ENCODE measurements around the gene CELF1.

CELF1 gene

DNA sequence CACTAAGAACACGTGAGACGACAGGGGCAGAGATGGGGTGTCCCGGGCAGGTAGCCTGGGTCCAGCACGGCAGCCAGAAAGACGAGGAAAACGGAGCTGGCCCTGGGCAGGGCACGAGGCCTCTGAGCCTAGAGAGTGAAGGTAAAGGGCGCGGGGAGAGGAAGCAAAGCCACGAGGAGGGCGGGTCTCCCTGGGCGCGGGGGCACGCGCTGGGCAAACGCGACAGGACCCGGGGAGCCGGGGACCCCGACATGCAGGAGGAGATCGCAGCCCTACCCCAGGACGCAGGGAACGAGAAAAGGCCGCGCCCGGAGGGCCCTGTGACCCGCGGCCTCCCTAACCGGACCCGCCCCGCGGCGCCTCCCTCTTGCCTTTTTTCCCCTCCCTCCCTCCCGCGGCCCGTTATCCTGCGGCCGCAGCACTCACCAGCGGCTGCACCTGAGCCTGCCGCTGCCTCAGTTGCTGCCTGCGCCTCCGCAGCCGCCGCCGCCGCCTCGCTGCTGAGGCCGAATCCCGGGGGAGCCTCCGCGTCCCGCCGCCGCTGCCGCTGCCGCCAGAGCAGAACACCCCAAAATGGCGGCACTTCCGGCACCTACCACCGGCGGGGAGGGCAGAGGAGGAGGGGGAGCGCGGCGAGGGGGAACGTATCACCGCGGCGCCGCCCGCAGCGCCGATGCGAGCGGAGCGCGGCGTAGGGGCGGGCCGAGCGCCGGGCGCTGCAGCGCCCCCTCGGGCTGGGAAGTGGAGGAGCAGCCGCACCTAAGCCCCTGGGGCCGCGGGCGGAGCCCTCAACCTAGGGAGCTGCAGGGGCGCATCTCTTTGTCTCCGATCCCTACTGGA is at the start of gene CELF1:
Gene CELF1, minus strand, starts transcription at position 567 of the 840 bp plus-strand sequence. CDS start 53,609 bp downstream, outside the sequence.
- FAIRE-seq (peak; percentile 78), DNase-seq (ENCODE audit: extremely low spot score, insufficient read length, low read depth) (peak; percentile 88)

GRCh38 chr11:47599902-47600301 is 47.0 kb upstream of the CELF1 start:
- no peak for DNase-seq (ENCODE audit: extremely low spot score, insufficient read length, low read depth)
- no peak for FAIRE-seq

DNA sequence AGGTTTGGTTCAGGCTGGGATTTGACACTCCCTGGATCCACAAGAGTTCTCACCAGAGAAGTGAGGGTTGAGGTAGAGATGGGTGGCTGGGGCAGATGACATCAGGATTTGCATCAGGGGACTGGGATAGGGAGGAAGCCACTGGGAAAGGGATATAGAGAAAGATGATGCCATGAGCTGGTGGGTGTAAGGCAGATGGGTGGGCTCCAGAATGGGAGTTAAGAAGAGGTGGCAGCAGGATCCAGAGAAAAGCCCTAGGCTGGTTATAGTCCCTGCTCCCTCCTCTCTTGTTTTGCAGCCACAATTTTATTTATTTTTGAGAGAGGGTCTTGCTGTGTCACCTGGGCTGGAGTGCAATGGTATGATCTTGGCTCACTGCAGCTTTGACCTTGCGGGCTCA is 43.0 kb upstream of the CELF1 start:
- no peak for FAIRE-seq
- DNase-seq (ENCODE audit: extremely low spot score, insufficient read length, low read depth), result no peak

- no peak for DNase-seq (ENCODE audit: extremely low spot score, insufficient read length, low read depth)
- FAIRE-seq, result no peak
These were observed 42.1 kb upstream of the CELF1 start for GRCh38 chr11:47595029-47595428.

DNA sequence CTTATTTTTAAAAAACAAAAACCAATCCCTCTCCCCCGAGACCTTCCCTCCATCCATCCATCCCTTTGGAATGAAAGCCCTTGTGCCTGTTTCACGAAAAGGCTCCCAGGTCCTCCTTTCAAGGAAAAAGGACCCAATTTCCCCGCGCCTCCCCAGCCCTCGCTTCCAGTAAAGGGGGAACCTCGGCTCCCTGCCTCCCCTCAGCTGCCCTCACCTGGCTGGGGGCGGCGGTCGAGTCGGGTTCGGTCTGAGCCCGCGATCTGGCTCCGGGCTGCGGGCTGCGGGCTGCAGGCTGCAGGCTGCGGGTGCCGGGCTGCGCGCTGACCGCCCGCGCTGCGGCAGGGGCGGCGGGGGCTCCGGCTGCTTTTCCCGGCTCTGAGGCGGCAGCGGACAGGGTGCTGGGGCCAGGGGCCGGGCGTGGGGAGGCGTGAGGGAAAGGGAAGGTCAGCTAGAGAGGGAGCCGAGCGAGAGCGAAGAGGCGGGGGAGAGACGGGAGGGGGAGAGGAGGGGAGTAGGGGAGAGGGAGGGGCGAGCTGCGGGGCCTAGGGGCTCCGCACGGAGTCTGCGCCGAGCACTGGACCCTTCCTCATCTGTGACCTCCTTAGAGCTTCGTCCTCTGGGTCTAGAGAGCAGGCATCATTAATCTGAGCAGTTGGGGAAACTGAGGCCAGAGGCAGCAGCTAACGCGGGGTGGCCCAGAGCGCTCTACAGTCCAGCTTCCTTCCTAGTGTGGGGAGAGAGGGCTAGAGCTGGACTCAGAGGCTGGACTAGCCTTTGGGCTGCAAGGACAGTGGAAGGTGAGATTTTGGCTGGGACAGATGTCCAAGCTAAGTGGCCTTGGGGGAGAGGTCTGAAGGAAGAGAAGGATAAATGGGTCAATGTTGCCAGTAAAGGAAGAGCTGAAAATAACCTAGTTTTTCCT is 41.3 kb upstream of the CELF1 start, which contains the start of gene C1QTNF4:
Gene C1QTNF4, minus strand, starts transcription at position 478 of the 922 bp plus-strand sequence. CDS start 3,601 bp downstream, outside the sequence.
- FAIRE-seq, result no peak
- DNase-seq (ENCODE audit: extremely low spot score, insufficient read length, low read depth), result no peak

- DNase-seq (ENCODE audit: extremely low spot score, insufficient read length, low read depth) (no peak), FAIRE-seq (no peak)
These were observed 40.6 kb upstream of the CELF1 start for GRCh38 chr11:47593492-47593933.

- DNase-seq (ENCODE audit: extremely low spot score, insufficient read length, low read depth) (no peak), FAIRE-seq (no peak)
These were observed 40.0 kb upstream of the CELF1 start for GRCh38 chr11:47592970-47593369.

- DNase-seq (ENCODE audit: extremely low spot score, insufficient read length, low read depth) (no peak), FAIRE-seq (no peak)
These were observed 39.3 kb upstream of the CELF1 start for GRCh38 chr11:47592251-47592650.

- DNase-seq (ENCODE audit: extremely low spot score, insufficient read length, low read depth) (no peak), FAIRE-seq (no peak)
These were observed 38.8 kb upstream of the CELF1 start for GRCh38 chr11:47591764-47592163.

GRCh38 chr11:47589977-47590861 is 37.3 kb upstream of the CELF1 start:
- FAIRE-seq (no peak), DNase-seq (ENCODE audit: extremely low spot score, insufficient read length, low read depth) (no peak)

DNA sequence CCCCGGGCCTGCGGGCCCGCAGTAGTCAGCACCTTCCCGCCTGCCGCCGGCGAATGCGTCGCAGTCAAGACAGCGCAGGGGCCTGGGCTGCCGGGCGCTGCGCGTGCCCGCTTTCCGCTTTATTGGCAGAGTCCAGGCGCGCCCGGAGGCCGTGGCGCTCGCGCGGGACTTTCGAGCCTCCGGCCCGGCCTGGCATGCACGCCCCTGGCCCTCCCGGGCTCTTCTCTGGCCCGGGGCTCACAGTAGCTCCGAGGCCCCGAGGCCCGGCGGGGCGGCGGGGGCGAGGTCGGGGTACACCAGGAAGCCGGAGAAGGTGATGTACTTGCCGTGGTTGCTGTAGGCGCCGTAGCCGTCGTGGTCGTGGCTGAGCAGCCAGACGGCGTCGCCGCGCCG is 36.6 kb upstream of the CELF1 start:
- FAIRE-seq (no peak), DNase-seq (ENCODE audit: extremely low spot score, insufficient read length, low read depth) (no peak)

- FAIRE-seq (no peak), DNase-seq (ENCODE audit: extremely low spot score, insufficient read length, low read depth) (no peak)
These were observed 36.2 kb upstream of the CELF1 start for GRCh38 chr11:47589118-47589517.

GRCh38 chr11:47587723-47588326 is 34.9 kb upstream of the CELF1 start:
- no peak for DNase-seq (ENCODE audit: extremely low spot score, insufficient read length, low read depth)
- FAIRE-seq, result no peak

DNA sequence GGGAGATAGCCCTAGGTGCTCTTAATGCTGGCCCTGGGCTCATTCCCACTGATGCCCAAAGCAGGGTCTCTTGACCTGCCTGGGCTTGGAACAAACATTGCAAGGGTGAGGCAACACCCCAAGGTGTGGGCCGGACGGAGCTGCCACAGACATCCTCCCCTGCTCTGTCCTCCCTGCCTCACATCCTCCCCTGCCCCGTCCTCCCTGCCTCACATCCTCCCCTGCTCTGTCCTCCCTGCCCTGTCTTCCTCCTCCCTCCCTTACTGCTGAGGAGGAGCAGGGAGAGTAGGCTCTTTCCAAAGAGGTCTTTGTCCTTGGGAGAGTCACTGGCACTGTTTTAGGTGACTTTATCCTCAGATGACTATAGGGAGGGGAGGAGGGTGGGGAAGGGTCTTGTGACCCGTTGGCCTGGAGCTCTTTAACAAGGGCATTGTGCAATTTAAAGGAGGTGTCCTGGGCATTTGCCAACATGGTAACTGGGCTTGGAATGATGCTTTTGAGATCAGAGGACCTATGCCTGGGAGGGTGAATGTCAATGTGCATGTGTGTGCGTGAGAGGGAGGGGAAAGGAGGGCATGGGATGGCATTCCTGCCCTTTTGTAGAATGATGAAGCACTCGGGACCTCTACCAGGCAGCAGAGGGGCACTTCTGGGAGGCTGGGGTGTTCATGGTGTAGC is 34.2 kb upstream of the CELF1 start:
- FAIRE-seq, result no peak
- DNase-seq (ENCODE audit: extremely low spot score, insufficient read length, low read depth), result no peak

DNA sequence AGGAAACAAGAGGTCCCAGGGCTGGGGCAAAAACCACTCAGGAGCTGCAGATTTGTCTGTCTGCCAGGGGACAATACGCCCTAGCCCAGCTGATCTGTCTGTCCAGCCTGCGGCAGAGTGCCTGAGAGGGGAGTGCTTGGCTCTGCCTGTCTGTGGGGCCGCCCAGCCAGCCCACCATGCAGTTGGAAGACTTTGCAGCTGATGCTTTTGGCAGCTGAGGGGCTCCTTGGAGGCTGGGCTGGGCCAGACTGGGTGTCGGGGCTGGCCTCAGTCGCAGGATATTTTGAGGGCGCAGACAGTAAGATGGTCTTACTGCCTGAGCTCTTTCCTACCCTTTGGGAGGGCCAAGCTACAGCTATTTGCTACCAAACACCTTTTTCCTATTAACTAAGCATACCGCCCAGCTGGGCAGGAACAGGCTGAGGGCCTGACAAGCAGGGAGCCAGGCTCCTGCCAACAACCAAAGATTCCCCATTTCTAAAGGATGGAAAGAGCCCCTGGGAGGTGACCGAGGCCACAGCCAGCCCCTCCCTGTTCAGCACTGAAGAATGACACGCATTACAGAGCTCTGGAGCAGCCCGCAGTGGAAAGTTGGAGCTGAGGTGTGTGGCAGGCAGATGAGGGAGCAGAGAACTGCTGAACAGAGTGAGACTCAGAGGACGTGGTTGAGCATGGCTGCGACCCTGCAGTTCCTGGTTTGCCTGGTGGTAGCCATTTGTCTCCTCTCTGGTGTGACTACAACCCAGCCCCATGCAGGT is 33.3 kb upstream of the CELF1 start, which contains the start of gene FAM180B:
Gene FAM180B, plus strand, starts transcription at position 581 of the 758 bp plus-strand sequence. Its CDS starts 91 bp downstream, at position 672.
- no peak for FAIRE-seq
- no peak for DNase-seq (ENCODE audit: extremely low spot score, insufficient read length, low read depth)

- no peak for DNase-seq (ENCODE audit: extremely low spot score, insufficient read length, low read depth)
- FAIRE-seq, result no peak
These were observed 30.9 kb upstream of the CELF1 start for GRCh38 chr11:47583844-47584243.

DNA sequence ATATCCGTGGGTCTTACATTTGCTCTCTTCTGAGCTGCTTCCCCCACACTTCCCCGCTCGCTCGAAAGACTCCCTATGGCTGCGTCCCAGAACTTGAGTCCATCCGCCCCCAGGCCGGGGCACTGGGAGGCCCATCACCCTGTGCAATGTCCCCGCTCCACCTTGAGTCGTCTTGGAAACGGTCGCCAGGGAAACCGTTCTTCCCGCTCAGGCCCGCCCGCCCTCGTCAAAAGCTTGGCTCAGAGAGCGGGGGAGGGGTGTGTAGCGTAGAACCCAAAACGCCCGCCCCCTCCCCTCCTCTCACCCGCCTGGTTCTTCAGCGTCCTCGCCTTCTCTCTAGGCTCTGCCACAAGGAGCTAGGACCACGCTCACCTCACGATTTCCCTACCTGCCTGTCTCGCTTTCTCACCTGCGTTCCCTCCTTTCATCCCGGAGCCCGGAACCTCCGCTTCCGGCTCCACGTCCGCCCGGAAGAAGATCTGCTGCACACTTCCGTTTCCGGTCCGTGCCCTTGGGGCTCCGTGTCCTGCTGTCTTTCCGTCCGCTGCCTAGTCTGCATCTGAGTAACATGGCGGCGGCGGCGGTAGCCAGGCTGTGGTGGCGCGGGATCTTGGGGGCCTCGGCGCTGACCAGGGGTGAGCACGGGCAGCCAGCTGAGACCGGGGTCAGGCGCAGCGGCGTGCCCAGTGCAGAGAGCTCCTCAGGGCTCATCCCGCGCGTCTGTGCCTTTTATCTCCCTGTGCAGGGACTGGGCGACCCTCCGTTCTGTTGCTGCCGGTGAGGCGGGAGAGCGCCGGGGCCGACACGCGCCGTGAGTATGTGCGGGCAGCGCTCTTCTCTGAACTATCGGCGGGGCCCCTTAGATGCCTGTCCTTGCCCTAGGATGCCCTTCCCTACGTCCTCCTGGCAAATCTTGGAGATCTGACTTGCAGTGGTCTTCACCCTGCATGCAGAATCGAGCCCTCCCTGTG is 25.9 kb upstream of the CELF1 start, which contains the start of the genes KBTBD4 and NDUFS3:
Gene KBTBD4, minus strand, starts transcription at position 447 of the 971 bp plus-strand sequence. Its CDS starts 19 bp downstream, at position 428.
Gene NDUFS3, plus strand, starts transcription at position 551 of the 971 bp plus-strand sequence. Its CDS starts 18 bp downstream, at position 569.
- FAIRE-seq, result peak; percentile 77
- peak; percentile 91 for DNase-seq (ENCODE audit: extremely low spot score, insufficient read length, low read depth)

All from GM18507 (cell line).